ENCODE data around the gene IKZF1.

Gene IKZF1

GRCh38 chr7:50309721-50310120 is 5.2 kb downstream of the IKZF1 start:
- DNase-seq, result no peak

- no peak for DNase-seq
Measured at GRCh38 chr7:50310361-50310760, 5.8 kb downstream of the IKZF1 start.

GRCh38 chr7:50310956-50311355 is 6.4 kb downstream of the IKZF1 start:
- DNase-seq, result no peak

- no peak for DNase-seq
Measured at GRCh38 chr7:50312250-50313162, 8.0 kb downstream of the IKZF1 start.

GRCh38 chr7:50314836-50315592 is 10.5 kb downstream of the IKZF1 start:
- no peak for DNase-seq

GRCh38 chr7:50315739-50316671 is 11.5 kb downstream of the IKZF1 start:
- no peak for DNase-seq

GRCh38 chr7:50317221-50317678 is 12.7 kb downstream of the IKZF1 start:
- no peak for DNase-seq

GRCh38 chr7:50317697-50318669 is 13.5 kb downstream of the IKZF1 start:
- no peak for DNase-seq

GRCh38 chr7:50321487-50322067 is 17.1 kb downstream of the IKZF1 start:
- no peak for DNase-seq

- DNase-seq, result no peak
Measured at GRCh38 chr7:50324113-50324512, 19.6 kb downstream of the IKZF1 start.

- DNase-seq, result no peak
Measured at GRCh38 chr7:50327443-50327842, 22.9 kb downstream of the IKZF1 start.

GRCh38 chr7:50329775-50330174 is 25.3 kb downstream of the IKZF1 start:
- no peak for DNase-seq

GRCh38 chr7:50330254-50330653 is 25.7 kb downstream of the IKZF1 start:
- DNase-seq, result no peak

- no peak for DNase-seq
Measured at GRCh38 chr7:50330696-50331095, 26.2 kb downstream of the IKZF1 start.

GRCh38 chr7:50331564-50332208 is 27.2 kb downstream of the IKZF1 start:
- DNase-seq, result no peak

- no peak for DNase-seq
Measured at GRCh38 chr7:50332241-50333165, 28.0 kb downstream of the IKZF1 start.

- DNase-seq, result no peak
Measured at GRCh38 chr7:50333221-50333651, 28.7 kb downstream of the IKZF1 start.

GRCh38 chr7:50334341-50334994 is 30.0 kb downstream of the IKZF1 start:
- no peak for DNase-seq

All from amniotic stem cell (primary cell).